ENCODE measurements around the gene CLDN10.

CLDN10 gene

GRCh38 chr13:95579303-95579702, 26.8 kb downstream of the CLDN10 start:
- no peaks in the 10 kb centered on the region for H3K36me3 ChIP-seq (ENCODE audit: insufficient read depth, low read length)
- no peaks in the 10 kb centered on the region for H4K20me1 ChIP-seq (ENCODE audit: insufficient read depth, low read length)
- no peak overlapping the region for H3K27ac ChIP-seq (ENCODE audit: low read depth, low read length, poor library complexity, severe bottlenecking)

GRCh38 chr13:95585867-95586266, 33.3 kb downstream of the CLDN10 start:
- H3K4me2 ChIP-seq (ENCODE audit: low read length): no peak overlapping the region
- H3K79me2 ChIP-seq (ENCODE audit: insufficient read depth, low read length): no peaks in the 10 kb centered on the region
- H3K9ac ChIP-seq (ENCODE audit: low read length): no peak overlapping the region
- H3K36me3 ChIP-seq (ENCODE audit: insufficient read depth, low read length): no peaks in the 10 kb centered on the region
- H3K4me3 ChIP-seq (ENCODE audit: low read depth, low read length, poor library complexity, severe bottlenecking): no peak overlapping the region
- no peaks in the 10 kb centered on the region for H3K27me3 ChIP-seq (ENCODE audit: insufficient read depth, low read length)
- no peak for TF ChIP-seq EZH2 (IDR thresholded peaks at IDR 0.05; ENCODE audit: borderline replicate concordance, low read length)
- TF ChIP-seq CTCF (IDR thresholded peaks at IDR 0.05; ENCODE audit: low read length): no peak
- H3K27ac ChIP-seq (ENCODE audit: low read depth, low read length, poor library complexity, severe bottlenecking): no peak overlapping the region
- H3K4me1 ChIP-seq (ENCODE audit: insufficient read depth, low read length, severe bottlenecking): no peaks in the 10 kb centered on the region
- no peaks in the 10 kb centered on the region for H3F3A ChIP-seq (ENCODE audit: insufficient read depth, low read length)
- no peaks in the 10 kb centered on the region for H3K9me2 ChIP-seq (ENCODE audit: low read depth, low read length)
- no peak overlapping the region for H2AFZ ChIP-seq (ENCODE audit: low read length)
- no peaks in the 10 kb centered on the region for H3K9me3 ChIP-seq (ENCODE audit: low read length)
- no peaks in the 10 kb centered on the region for H4K20me1 ChIP-seq (ENCODE audit: insufficient read depth, low read length)

More at GRCh38 chr13:95579303-95579702, 26.8 kb downstream of the CLDN10 start:
- H3K79me2 ChIP-seq (ENCODE audit: insufficient read depth, low read length): no peaks in the 10 kb centered on the region
- no peak for TF ChIP-seq EZH2 (IDR thresholded peaks at IDR 0.05; ENCODE audit: borderline replicate concordance, low read length)
- TF ChIP-seq CTCF (IDR thresholded peaks at IDR 0.05; ENCODE audit: low read length): no peak
- peaks cover 4% of the 10 kb centered on the region; the same call in 1 of the 2 replicates for H3K27me3 ChIP-seq (ENCODE audit: insufficient read depth, low read length)
- H3K9ac ChIP-seq (ENCODE audit: low read length): no peak overlapping the region
- H3K9me3 ChIP-seq (ENCODE audit: low read length): no peaks in the 10 kb centered on the region
- H3K4me2 ChIP-seq (ENCODE audit: low read length): no peak overlapping the region
- H3K9me2 ChIP-seq (ENCODE audit: low read depth, low read length): no peaks in the 10 kb centered on the region
- no peak overlapping the region for H2AFZ ChIP-seq (ENCODE audit: low read length)
- no peak overlapping the region for H3K4me3 ChIP-seq (ENCODE audit: low read depth, low read length, poor library complexity, severe bottlenecking)
- no peaks in the 10 kb centered on the region for H3K4me1 ChIP-seq (ENCODE audit: insufficient read depth, low read length, severe bottlenecking)
- no peaks in the 10 kb centered on the region for H3F3A ChIP-seq (ENCODE audit: insufficient read depth, low read length)

- no peaks in the 10 kb centered on the region for H3F3A ChIP-seq (ENCODE audit: insufficient read depth, low read length)
- no peak overlapping the region for H3K4me2 ChIP-seq (ENCODE audit: low read length)
- no peak overlapping the region for H3K4me3 ChIP-seq (ENCODE audit: low read depth, low read length, poor library complexity, severe bottlenecking)
- no peak overlapping the region for H3K27ac ChIP-seq (ENCODE audit: low read depth, low read length, poor library complexity, severe bottlenecking)
- H3K36me3 ChIP-seq (ENCODE audit: insufficient read depth, low read length): no peaks in the 10 kb centered on the region
- no peak for TF ChIP-seq EZH2 (IDR thresholded peaks at IDR 0.05; ENCODE audit: borderline replicate concordance, low read length)
- no peak for TF ChIP-seq CTCF (IDR thresholded peaks at IDR 0.05; ENCODE audit: low read length)
- H4K20me1 ChIP-seq (ENCODE audit: insufficient read depth, low read length): no peaks in the 10 kb centered on the region
- no peaks in the 10 kb centered on the region for H3K4me1 ChIP-seq (ENCODE audit: insufficient read depth, low read length, severe bottlenecking)
- no peak overlapping the region for H3K9ac ChIP-seq (ENCODE audit: low read length)
- H3K9me3 ChIP-seq (ENCODE audit: low read length): no peaks in the 10 kb centered on the region
- H3K79me2 ChIP-seq (ENCODE audit: insufficient read depth, low read length): no peaks in the 10 kb centered on the region
- H2AFZ ChIP-seq (ENCODE audit: low read length): no peak overlapping the region
- H3K27me3 ChIP-seq (ENCODE audit: insufficient read depth, low read length): no peaks in the 10 kb centered on the region
- no peaks in the 10 kb centered on the region for H3K9me2 ChIP-seq (ENCODE audit: low read depth, low read length)
Measured at GRCh38 chr13:95588134-95588533, 35.6 kb downstream of the CLDN10 start.
